ENCODE data around the gene ZNF276. TPM values are rescaled to one million over a fixed set of nuclear protein-coding genes. Genes with fewer than 3 reads are reported as not detected.

ZNF276 gene
- total and polyA plus RNA-seq, 2 donors (not counting 1 experiment from before 2014, with no cell fraction given), result 82.7 to 110 TPM

GRCh38 chr16:89704281-89704680 is 17.1 kb upstream of the ZNF276 start:
- 89% methylated on average over 12 of the region's 13 CpGs for WGBS (ENCODE audit: insufficient coverage)
- no peaks in the 10 kb centered on the region for H3K9me3 Mint-ChIP-seq (ENCODE audit: insufficient read depth)
- no peaks in the 10 kb centered on the region for H3K36me3 ChIP-seq (replicated peaks in 1 of 2; ENCODE audit: control extremely low read depth in 1 of 2, control insufficient read depth in 1 of 2, extremely low read depth in 1 of 2, insufficient read depth in 2 of 2, low read length in 1 of 2)
- peak overlapping the region; percentile 16 for H3K4me3 Mint-ChIP-seq
- DNase-seq (no peak), ATAC-seq (ENCODE audit: low read depth) (no peak)
- intact Hi-C loops (cut with micrococcal nuclease), result loop anchor here (5.0 to 10.0 kb wide), 2 partner anchors 61 to 217 kb away; no protein-coding TSS in a partner anchor
- TF ChIP-seq CTCF (IDR thresholded peaks at IDR 0.05) (no peak), EZH2 (IDR thresholded peaks at IDR 0.05; ENCODE audit: borderline replicate concordance, insufficient read depth, low read depth, low read length, poor library complexity, severe bottlenecking) (no peak)
- H3K27ac Mint-ChIP-seq, result no peak overlapping the region
- H3K27ac ChIP-seq (ENCODE audit: low read length in 2 of 2), result no peak overlapping the region
- H3K9me3 ChIP-seq (ENCODE audit: control extremely low read depth in 1 of 3, control insufficient read depth in 2 of 3, insufficient read depth in 1 of 3, low read length in 2 of 3), result no peaks in the 10 kb centered on the region
- H3K4me2 ChIP-seq (replicated peaks; ENCODE audit: low read depth, low read length, poor library complexity, severe bottlenecking), result no peak overlapping the region
- H3K4me1 ChIP-seq (ENCODE audit: control insufficient read depth in 2 of 2, insufficient read depth in 2 of 2, low read length in 2 of 2), result peaks cover 19 to 26% of the 10 kb centered on the region in 2 donors
- H3K4me3 ChIP-seq (ENCODE audit: control extremely low read depth in 1 of 5, extremely low read depth in 1 of 5, insufficient read depth in 1 of 5, low read depth in 2 of 5, low read length in 4 of 5), result no peak overlapping the region
- peaks cover 17% of the 10 kb centered on the region for H3K4me1 Mint-ChIP-seq
- no peaks in the 10 kb centered on the region for H3K27me3 ChIP-seq (replicated peaks in 1 of 4; ENCODE audit: control extremely low read depth in 1 of 4, control insufficient read depth in 3 of 4, insufficient read depth in 4 of 4, low read length in 3 of 4)
- no peak overlapping the region for H3K9ac ChIP-seq (ENCODE audit: low read length)
- H2AFZ ChIP-seq (ENCODE audit: insufficient read depth, low read depth, low read length, poor library complexity, severe bottlenecking), result no peak overlapping the region
- ChIA-PET POLR2A (interaction anchor here (0.7 kb wide), 1 partner anchor 124 kb away, joined by 5 read pairs; the partner anchor contains the start of gene SPIRE2), CTCF (interaction anchor here (0.7 to 7.6 kb wide), 4 partner anchors 11 to 166 kb away, joined by 3 to 171 read pairs (median 60); no protein-coding TSS in a partner anchor)
- no peaks in the 10 kb centered on the region for H3K27me3 Mint-ChIP-seq
- peaks cover 15% of the 10 kb centered on the region for H4K20me1 ChIP-seq (ENCODE audit: control insufficient read depth, insufficient read depth, low read length, poor library complexity, severe bottlenecking)
- peaks cover 1% of the 10 kb centered on the region for H3K79me2 ChIP-seq (ENCODE audit: control insufficient read depth, insufficient read depth, low read length)

GRCh38 chr16:89705006-89705405 is 16.3 kb upstream of the ZNF276 start:
- H3K4me1 ChIP-seq (ENCODE audit: control insufficient read depth in 2 of 2, insufficient read depth in 2 of 2, low read length in 2 of 2), result peaks cover 16 to 22% of the 10 kb centered on the region in 2 donors
- no peak overlapping the region for H2AFZ ChIP-seq (ENCODE audit: insufficient read depth, low read depth, low read length, poor library complexity, severe bottlenecking)
- no peaks in the 10 kb centered on the region for H3K36me3 ChIP-seq (replicated peaks in 1 of 2; ENCODE audit: control extremely low read depth in 1 of 2, control insufficient read depth in 1 of 2, extremely low read depth in 1 of 2, insufficient read depth in 2 of 2, low read length in 1 of 2)
- Mint-ChIP-seq H3K27me3 (no peaks in the 10 kb centered on the region), H3K4me3 (no peak overlapping the region), H3K4me1 (peaks cover 13% of the 10 kb centered on the region), H3K9me3 (ENCODE audit: insufficient read depth) (no peaks in the 10 kb centered on the region), H3K27ac (no peak overlapping the region)
- H3K9ac ChIP-seq (ENCODE audit: low read length), result no peak overlapping the region
- no peak for DNase-seq
- H3K79me2 ChIP-seq (ENCODE audit: control insufficient read depth, insufficient read depth, low read length), result no peaks in the 10 kb centered on the region
- ChIA-PET POLR2A (interaction anchor here (0.5 to 1.3 kb wide), 2 partner anchors 48 to 88 kb away, joined by 3 to 6 read pairs; partner anchors contain the start of genes CHMP1A and SPATA33), CTCF (interaction anchor here (0.9 to 7.6 kb wide), 9 partner anchors 10 to 218 kb away, joined by 3 to 171 read pairs (median 6); partner anchors contain the start of gene TUBB3)
- WGBS (ENCODE audit: insufficient coverage), result 97% methylated on average over 12 of the region's 15 CpGs
- no peak overlapping the region for H3K4me3 ChIP-seq (ENCODE audit: control extremely low read depth in 1 of 5, extremely low read depth in 1 of 5, insufficient read depth in 1 of 5, low read depth in 2 of 5, low read length in 4 of 5)
- no peaks in the 10 kb centered on the region for H3K9me3 ChIP-seq (ENCODE audit: control extremely low read depth in 1 of 3, control insufficient read depth in 2 of 3, insufficient read depth in 1 of 3, low read length in 2 of 3)
- no peaks in the 10 kb centered on the region for H3K27me3 ChIP-seq (replicated peaks in 1 of 4; ENCODE audit: control extremely low read depth in 1 of 4, control insufficient read depth in 3 of 4, insufficient read depth in 4 of 4, low read length in 3 of 4)
- no peak for ATAC-seq (ENCODE audit: low read depth)
- peaks cover 8% of the 10 kb centered on the region for H4K20me1 ChIP-seq (ENCODE audit: control insufficient read depth, insufficient read depth, low read length, poor library complexity, severe bottlenecking)
- TF ChIP-seq EZH2 (IDR thresholded peaks at IDR 0.05; ENCODE audit: borderline replicate concordance, insufficient read depth, low read depth, low read length, poor library complexity, severe bottlenecking) (no peak), CTCF (IDR thresholded peaks at IDR 0.05) (no peak)
- H3K4me2 ChIP-seq (replicated peaks; ENCODE audit: low read depth, low read length, poor library complexity, severe bottlenecking), result no peak overlapping the region
- H3K27ac ChIP-seq (ENCODE audit: low read length in 2 of 2), result no peak overlapping the region
- intact Hi-C loops (cut with micrococcal nuclease), result loop anchor here (10.0 kb wide), 1 partner anchor 60 kb away; no protein-coding TSS in a partner anchor

All from B cell (primary cell).